GM21360 (cell line): ENCODE results near the gene RGS19.
A peak's percentile ranks its signal among the peaks of the same experiment; 100 is the strongest.
"Not testable (repeated sequence)": the region's sequence is repeated elsewhere in the genome, so short reads cannot be mapped to it uniquely, and the experiment has no call there.

ENCODE experiments used
- ATAC-seq: cut with Tn5 transposase; IDR thresholded peaks from one replicate; pipeline ENCODE4 v1.9.1; 2021; ENCODE audit warnings: mild to moderate bottlenecking, moderate library complexity; ENCODE audit not compliant: unreplicated experiment

RGS19 gene, protein sequence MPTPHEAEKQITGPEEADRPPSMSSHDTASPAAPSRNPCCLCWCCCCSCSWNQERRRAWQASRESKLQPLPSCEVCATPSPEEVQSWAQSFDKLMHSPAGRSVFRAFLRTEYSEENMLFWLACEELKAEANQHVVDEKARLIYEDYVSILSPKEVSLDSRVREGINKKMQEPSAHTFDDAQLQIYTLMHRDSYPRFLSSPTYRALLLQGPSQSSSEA

DNA sequence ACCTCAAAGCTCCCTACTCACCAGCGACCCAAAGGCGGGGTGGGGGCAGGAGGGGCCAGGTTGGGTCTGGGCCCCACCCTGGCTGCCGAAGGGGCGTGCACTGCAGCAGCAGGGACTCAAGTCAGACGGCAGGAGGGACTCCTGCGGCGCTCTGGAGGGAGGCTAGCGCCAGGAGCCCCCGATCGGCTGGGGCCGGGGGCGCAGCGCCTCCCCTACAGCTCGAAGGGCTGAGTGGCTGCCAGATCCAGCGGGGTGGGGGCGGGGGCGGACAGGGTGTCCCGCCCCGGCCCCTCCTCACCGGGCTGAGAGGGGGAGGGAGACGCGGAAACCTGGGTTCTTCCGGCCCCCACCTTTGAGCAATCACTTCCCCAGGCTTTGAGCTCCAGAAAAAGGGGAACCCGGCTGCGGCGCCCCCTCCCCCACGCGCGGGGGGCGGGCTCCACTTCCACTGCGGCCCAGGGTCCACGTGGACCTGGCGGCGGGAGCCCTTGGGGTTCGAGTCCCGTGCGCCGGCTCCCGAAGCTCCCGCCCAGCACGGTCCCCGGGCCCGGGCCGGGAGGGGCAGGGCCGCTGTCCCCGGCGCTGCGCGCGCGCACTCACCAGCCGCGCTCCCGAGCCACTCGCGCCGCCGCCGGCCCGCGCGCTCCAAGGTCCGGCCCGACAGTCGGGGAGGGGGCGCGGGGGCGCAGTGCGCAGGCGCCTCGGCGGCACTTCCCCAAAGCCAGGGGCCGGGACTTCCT is at the start of gene RGS19:
Gene RGS19, minus strand, starts transcription at position 246 of the 740 bp plus-strand sequence. CDS start 2,632 bp downstream, outside the sequence.
- ATAC-seq: peak; percentile 36

DNA sequence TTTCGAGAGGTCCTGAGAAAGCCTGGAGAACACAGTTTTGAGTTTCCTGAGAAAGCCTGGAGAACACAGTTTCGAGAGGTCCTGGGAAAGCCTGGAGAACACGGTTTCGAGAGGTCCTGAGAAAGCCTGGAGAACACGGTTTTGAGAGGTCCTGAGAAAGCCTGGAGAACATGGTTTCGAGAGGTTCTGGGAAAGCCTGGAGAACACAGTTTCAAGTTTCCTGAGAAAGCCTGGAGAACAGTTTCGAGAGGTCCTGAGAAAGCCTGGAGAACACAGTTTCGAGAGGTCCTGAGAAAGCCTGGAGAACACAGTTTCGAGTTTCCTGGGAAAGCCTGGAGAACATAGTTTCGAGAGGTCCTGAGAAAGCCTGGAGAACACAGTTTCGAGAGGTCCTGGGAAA is 44.2 kb upstream of the RGS19 start:
- ATAC-seq: not testable (repeated sequence)

DNA sequence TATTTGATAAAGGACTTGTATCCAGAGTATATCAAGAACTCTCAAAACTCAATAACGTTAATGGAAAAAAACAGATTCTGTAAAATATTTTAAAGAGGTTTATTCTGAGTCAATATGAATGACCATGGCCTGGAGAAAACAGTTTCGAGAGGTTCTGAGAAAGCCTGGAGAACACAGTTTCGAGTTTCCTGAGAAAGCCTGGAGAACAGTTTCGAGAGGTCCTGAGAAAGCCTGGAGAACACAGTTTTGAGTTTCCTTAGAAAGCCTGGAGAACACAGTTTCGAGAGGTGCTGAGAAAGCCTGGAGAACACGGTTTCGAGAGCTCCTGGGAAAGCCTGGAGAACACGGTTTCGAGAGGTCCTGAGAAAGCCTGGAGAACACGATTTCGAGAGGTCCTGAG is 43.6 kb upstream of the RGS19 start:
- ATAC-seq: not testable (repeated sequence)

DNA sequence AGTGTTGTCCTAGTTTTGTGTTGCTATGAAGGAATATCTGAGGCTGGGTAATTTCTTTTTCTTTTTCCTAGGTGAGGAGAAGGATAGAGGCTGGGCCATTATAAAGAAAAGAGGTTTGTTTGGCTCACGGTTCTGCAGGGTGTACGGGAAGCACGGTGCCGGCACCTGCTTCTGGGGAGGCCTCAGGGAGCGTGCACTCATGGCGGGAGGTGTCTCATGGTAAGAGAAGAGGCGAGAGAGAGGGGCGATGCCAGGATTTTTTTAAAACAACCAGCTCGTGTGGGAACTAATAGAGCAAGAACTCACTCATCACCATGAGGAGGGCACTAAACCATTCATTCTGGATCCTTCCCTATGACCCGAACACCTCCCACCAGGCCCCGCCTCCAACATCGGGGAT is 42.3 kb upstream of the RGS19 start:
- no peak for ATAC-seq

DNA sequence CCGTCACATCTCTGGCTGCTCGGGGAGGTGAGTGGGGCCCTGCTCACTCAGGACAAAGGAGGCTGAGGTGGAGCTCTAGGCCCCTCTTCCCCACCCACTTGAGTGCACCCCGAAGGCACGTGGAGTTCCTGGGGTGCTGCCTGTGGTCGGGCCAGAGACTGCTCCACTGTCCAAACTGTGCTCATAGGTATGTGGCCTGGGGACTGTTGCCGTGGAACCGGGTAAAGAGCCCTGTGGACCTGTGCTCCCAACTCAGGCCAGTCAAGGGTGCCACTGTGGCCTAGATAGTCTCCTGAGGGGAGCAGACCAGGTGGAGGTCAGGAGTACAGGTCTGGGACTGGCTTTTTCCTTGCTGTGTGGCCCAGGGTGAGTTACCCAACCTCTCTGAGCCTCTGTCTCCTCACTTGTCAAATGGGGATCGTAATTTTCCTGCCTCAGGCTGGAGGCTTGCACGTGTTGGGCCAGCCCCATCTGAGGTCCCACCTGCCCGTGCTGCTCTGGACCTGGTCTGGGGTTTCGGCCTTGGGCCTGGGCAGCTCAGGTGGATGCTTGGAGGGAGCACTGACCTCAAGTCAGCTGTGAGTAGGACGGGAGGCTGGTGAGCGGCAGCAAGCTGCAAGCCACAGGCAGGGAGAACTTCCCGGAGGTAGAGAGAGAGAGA is 40.5 kb upstream of the RGS19 start:
- ATAC-seq: no peak

DNA sequence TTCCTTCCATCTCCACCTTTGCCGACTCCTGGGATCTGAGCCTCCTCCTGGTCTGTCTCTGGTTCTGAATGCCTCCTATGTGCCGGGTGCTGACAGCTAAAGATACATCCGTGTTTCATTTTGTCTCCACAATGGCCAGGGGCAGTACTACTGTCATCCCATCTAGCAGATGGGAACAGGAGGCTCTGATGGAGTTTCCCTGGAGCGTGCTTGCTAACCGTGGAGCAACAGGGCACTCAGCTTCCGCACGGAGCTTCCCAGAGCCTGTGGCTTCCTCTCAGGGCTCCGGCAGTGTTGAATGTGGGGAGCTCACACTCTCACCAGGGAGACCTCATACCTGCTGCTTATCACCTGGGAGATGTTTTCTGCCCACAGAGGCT is 40.0 kb upstream of the RGS19 start:
- ATAC-seq: no peak

DNA sequence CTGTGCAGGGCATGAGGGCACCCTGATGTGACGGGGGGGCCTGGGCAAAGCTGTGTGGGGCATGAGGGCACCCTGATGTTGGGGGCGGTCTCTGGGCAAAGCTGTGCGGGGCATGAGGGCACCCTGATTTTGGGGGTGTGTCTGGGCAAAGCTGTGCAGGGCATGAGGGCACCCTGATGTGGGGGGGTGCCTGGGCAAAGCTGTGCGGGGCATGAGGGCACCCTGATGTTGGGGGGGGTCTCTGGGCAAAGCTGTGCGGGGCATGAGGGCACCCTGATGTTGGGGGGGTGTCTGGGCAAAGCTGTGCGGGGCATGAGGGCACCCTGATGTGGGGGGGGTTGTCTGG is 38.1 kb upstream of the RGS19 start:
- ATAC-seq: not testable (repeated sequence)

DNA sequence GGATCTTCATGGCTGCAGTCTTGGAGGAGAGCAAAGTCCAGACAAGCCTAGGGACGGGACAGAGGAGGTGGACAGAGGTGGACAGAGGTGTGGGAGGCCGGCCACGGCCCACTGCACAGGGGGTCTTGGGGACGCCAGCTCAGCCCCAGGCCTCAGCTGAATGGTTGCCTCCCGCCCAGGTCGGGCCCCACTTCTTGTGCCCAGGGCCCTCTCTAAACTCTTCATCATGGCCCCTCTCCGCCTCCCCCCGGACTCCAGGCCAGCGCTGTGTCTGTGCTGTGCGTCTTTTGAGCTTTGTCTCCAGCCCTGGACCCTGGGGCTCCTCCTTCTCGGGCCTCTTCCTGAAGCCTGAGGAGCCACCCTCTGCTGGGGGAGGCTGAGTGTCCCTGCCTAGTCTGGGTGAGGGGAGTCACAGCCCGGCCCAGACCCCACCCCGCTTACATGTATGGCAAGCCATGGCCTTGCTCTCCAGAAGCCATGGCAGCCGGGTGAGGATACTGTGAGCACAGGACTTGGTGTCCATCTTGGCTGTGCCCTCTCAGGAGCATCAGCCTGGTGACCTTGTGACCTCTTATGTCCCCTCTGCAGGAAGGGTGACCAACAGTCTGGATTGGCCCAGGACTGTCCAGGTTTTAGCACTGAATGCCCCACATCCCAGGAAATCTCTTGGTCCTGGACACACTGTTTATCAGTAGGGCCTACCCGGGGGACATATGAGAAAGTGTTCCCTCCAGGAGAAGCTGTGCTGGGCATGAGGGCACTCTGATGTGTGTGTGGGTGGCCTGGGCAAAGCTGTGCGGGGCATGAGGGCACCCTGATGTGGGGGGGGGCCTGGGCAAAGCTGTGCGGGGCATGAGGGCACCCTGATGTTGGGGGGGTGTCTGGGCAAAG is 37.5 kb upstream of the RGS19 start:
- ATAC-seq: no peak

DNA sequence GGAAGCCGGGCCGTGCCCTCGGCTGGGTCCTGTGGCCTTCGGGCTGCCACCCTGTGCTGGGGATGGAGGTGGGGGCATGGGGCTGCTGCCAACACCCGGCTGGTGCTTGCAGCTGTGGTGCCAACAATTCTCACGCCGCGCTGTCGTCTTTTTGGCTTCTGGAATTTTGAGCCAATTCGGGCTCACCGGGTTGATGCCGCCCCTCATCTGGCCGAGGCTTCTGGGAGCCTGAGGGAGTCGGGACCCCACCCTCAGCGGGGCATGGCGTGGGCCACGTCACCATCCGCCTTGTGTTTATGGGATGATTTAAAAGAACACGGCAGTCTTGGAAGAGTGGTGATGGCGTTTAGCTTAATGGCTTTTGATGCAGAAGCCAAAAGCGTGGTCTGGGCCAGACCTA is 36.7 kb upstream of the RGS19 start:
- no peak for ATAC-seq

DNA sequence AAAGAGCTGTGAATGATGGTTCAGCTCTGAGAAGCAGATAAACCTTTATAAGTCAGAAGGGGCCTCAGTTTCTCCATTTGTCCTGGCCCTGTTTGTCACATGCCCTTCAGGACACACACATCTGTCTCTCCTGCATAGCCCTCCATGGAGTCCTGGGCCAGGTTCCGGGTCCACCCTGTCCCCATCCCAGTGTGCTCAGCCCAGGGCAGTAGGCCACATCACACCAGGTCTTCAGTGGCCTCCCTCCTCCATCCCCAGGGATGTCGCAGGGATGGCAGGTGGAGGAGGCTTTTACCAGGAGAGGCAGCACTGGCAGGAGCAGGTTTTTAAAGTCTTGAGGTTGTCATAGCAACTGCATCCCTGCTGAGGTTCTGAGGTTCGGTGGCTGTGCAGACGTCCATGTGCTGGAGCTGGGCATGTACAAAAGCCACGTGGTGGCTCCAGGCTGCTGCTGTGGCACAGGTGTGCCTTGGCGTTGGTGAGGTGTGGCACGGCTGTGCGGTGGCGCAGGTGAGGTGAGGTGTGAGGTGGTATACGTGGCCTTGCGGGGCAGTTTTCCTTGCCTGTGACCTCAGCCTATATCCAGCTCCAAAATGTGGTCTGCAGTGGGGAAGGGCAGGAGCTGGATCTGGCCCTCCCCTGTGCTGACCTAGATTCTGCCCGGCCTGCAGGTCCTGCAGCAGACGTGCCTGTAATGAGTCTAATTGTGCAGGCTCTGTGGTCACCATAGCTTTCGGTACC is 36.0 kb upstream of the RGS19 start:
- no peak for ATAC-seq

DNA sequence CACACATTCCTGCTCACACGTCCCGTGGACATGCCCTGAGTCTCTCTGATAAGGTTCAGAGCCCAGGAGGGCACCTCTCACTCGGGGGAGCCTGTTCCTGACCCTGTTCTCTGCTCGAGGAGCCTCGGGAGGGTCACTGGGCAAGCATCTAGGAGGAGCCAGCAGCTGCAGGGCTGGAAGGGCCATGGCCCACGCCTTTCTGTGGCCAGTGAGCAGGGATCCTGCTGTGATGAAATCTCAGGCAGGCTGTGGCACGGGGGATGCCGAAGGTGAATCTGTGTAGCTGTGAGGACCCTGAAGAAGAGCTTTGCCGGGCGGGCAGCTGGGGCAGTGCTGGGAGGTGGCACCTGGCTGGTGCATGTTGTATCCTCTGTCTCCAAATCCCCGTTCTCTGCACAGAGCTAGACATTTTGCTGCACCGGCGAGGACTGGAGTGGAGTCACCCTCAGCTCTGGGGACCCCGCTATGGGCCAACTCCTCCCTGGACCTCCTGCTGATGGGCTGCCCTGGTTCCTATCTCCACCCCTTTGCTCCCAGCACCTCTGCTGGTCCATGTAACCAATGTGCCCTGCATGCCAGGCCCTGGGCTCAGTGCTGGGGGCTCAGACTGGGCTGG is 35.1 kb upstream of the RGS19 start:
- no peak for ATAC-seq

DNA sequence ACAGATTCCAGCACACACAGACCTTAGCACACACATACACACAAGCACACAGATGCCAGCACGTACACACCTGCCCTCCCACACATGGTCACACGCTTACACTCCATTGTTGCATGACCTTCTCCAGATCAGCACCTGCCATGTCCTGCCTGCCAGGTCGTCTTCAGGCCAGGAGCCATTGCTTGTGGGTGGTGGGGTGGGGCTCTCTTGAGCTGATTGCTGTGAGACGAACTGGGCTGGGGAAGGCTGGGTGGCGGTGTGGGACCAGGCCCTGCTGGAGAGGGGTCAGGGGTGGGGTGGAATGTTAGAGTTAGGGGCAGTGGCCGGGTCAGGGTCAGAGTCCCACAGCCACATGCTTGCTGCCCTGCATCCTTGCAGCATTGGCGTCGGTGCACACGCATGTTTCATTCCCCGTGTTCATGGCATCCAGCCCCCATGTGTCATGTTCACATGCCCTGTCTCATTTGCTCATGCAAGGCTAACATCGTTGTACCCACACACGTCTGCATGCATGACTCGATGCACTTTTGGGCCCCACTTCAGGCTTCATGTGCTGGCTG is 34.6 kb upstream of the RGS19 start:
- no peak for ATAC-seq

DNA sequence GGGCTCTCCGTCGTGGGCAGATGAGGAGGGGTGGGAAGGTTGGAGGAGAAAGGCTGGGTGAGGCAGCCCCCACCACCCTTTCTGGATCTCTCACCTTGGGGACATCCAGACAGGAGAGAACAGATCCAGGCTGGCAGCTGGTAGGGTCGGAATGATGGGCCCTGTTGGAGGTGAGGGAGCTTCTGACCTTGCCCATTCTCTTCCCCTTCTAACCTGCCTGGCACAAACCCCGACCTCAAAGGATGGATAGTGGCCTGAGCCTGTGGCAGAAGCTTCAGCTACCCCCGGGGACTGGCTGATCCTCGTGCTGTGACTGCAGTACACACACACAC is 34.1 kb upstream of the RGS19 start:
- ATAC-seq: no peak

DNA sequence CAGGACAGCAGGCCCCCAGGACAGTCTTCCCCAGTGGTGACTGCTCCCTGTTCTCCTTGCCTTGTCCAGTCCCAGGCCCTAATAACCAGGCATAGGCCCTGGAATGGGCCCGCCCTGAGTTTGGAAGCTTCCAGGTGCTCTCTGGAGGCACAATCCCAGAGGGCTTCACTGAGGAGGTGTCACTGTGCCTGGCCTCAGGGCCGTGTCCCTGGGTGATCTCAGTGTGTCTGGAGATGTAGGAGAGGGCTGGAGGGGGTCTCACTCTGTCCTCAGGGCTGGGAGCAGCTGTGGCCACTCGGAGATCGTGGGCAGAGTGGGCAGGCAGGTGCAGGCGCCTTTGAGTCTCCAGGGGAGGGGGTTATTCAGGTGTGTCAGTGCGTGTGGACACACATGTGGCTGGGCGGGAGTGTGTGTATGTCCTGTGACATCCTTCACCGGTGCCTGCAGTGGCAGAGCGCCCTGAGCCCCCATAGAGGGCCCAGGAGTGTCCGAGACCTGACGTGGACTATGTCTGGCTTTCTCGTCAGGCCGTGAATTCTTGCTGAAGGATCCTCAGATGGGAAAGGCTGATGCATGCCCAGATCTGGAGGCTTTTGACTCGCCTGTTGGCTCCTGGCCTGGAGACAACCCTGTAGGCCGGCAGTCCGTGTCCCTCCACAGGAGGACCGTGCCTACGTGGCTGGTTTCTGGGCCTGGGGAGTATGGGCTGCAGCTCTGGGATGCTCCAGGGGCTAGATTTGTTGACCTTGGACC is 33.5 kb upstream of the RGS19 start:
- ATAC-seq: no peak

DNA sequence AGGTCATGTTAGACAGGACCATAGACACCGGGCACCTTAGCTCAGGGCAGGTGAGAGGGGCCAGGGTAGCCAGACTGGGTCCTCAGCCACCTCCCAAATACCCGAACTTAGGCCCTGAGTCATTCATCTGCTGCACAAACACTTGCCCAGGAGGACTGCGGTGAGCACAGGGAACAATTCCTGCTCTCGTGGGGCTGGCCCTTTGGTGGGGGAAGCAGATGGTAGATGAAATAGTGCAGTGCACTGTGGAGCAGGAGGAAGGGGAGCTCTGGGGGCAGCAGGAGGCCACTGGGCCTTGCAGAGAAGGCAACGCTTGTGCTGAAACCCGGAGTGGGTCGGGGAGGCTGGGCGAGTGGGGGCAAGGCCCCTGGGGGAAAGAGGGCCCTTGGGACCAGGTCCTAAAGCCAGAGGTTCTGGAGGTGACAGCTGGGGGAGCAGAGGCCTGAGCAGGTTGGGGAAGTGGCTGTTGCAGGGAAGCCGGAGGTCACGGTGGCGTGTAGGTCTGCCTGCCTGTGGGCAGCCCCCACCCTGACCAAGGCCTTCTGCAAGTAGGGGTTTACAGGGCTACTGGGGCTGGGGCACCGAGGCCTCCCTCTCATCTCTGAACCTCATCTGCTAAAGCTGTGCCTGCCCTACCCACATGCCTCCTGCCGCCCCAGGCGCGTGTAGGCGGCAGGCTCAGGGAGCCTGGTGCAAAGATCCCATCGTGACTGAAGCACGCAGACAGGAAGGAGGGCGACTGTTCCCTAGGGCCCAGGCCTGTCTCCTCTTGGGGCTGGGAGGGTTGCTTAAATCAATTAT is 32.7 kb upstream of the RGS19 start:
- no peak for ATAC-seq

DNA sequence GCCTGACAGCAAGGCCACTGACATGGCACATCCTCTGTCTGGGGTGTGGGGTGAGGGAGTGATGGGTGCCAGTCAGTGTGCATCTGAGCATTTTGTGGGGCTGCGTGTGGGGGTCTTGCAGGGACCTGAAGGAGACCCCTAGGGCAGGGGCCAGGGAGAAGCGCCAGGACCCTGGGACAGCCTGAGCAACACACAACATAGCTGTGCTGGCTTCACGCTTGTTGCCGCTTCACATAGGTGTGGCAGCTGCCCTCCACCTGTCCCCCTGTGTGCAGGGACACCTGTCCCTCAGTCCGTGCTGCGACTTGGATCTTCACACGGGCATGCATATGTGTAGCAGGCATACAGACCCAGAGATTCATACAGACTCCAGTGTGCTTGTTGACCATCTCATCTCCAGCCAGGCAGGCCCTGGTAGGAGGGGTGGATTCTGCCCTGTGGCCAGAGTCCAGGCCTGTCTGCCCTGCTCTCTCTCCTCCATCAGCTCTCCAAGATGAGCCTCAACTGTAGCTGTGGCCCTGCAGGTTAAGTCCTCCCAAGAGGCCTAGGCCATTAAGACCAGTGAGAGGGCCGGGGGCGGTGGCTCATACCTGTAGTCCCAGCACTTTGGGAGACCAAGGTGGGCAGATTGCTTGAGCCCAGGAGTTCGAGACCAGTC is 31.2 kb upstream of the RGS19 start:
- ATAC-seq: no peak

DNA sequence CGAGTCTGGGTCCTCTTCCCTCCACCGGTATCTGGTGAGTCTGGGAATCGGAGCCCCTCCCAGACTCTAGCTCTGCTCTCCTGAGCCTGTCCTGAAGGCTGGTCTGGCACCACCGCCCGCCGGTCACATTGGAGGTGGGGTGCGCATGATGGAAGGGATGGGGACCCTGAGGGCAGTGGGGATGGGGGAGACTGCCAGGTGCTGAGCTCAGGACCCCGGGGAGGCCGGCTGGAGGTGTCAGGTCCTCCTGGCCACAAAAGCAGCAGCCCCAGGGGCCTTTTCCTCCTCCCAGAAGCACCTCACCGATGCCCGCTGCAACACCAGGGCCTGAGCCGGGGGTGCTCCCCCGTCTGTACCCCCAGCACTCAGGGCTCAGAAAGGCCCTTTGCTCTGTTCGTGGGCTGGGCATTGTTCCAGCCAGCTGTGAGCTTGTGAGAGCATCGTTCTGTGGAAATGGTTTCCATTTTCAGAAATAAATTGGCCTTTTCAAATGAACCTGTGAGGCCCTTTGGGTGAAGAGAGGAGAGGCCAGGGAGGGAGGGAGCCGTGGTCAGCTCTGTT is 30.6 kb upstream of the RGS19 start:
- ATAC-seq: no peak
